DND-41 (cell line): ENCODE measurements around the gene GPR21.

Source experiments
- CTCF ChIP-seq: IDR thresholded peaks from 2 replicates; pipeline ENCODE4 v1.5.1; 2012; ENCODE audit warnings: borderline replicate concordance, low read length, moderate library complexity, mild to moderate bottlenecking; ENCODE audit not compliant: poor library complexity, severe bottlenecking; ENCODE audit errors: extremely low read depth
- EZH2 ChIP-seq: IDR thresholded peaks from 3 replicates; pipeline ENCODE4 v1.6.1; 2012; ENCODE audit warnings: borderline replicate concordance, low read depth, mild to moderate bottlenecking, moderate library complexity, low read length, inconsistent platforms; ENCODE audit not compliant: severe bottlenecking

GRCh38 chr9:123058834-123059233 is 25.4 kb downstream of the GPR21 start:
- no peak for TF ChIP-seq CTCF
- no peak for TF ChIP-seq EZH2
